OCI-LY1 (cell line): ENCODE data around the gene USH2A.

Experiments
- H2AFZ ChIP-seq: fragments of 200-600 bp; sonication (generic), shearing (Covaris generic); 2 replicates; pipeline ENCODE4 v1.6.0; 2014; ENCODE audit warnings: antibody characterized with exemption, mild to moderate bottlenecking, low read length
- H3F3A ChIP-seq: fragments of 200-600 bp; sonication (generic), shearing (Covaris generic); 2 replicates; pipeline ENCODE4 v1.6.0; 2014; ENCODE audit warnings: mild to moderate bottlenecking, antibody characterized with exemption, low read length, moderate library complexity; ENCODE audit not compliant: insufficient read depth
- H3K27ac ChIP-seq: fragments of 200-600 bp; sonication (generic); 2 replicates; pipeline ENCODE4 v1.5.1; 2014; ENCODE audit warnings: low read length, mixed run types, mild to moderate bottlenecking, low read depth; ENCODE audit not compliant: poor library complexity, severe bottlenecking
- H3K27me3 ChIP-seq: fragments of 200-600 bp; sonication (generic); 2 replicates; pipeline ENCODE4 v1.6.0; 2014; ENCODE audit warnings: antibody characterized with exemption, mild to moderate bottlenecking, low read length, moderate library complexity; ENCODE audit not compliant: insufficient read depth
- H3K36me3 ChIP-seq: fragments of 200-600 bp; sonication (generic); 2 replicates; pipeline ENCODE4 v1.6.1; 2014; ENCODE audit warnings: mild to moderate bottlenecking, antibody characterized with exemption, low read length, moderate library complexity, mixed read lengths; ENCODE audit not compliant: insufficient read depth
- H3K4me1 ChIP-seq: fragments of 200-600 bp; sonication (generic); 2 replicates; pipeline ENCODE4 v1.5.1; 2014; ENCODE audit warnings: mild to moderate bottlenecking, low read length, moderate library complexity; ENCODE audit not compliant: insufficient read depth, severe bottlenecking
- H3K4me2 ChIP-seq: fragments of 200-600 bp; sonication (generic), shearing (Covaris generic); 2 replicates; pipeline ENCODE4 v1.6.1; 2014; ENCODE audit warnings: low read length
- H3K4me3 ChIP-seq: fragments of 200-600 bp; sonication (generic); 2 replicates; pipeline ENCODE4 v1.5.1; 2014; ENCODE audit warnings: low read length, low read depth, mild to moderate bottlenecking, mixed read lengths; ENCODE audit not compliant: poor library complexity, severe bottlenecking
- H3K79me2 ChIP-seq: fragments of 200-600 bp; shearing (Covaris generic); 2 replicates; pipeline ENCODE4 v1.6.1; 2016; ENCODE audit warnings: mixed run types, low read length, mixed read lengths; ENCODE audit not compliant: insufficient read depth
- H3K9ac ChIP-seq: fragments of 200-600 bp; sonication (generic), shearing (Covaris generic); 2 replicates; pipeline ENCODE4 v1.6.1; 2014; ENCODE audit warnings: mild to moderate bottlenecking, low read length, mixed read lengths
- H3K9me2 ChIP-seq: fragments of 200-600 bp; sonication (generic), shearing (Covaris generic); 2 replicates; pipeline ENCODE4 v1.6.1; 2014; ENCODE audit warnings: low read depth, mild to moderate bottlenecking, low read length, mixed read lengths
- H3K9me3 ChIP-seq: fragments of 200-600 bp; shearing (Covaris generic); 2 replicates; pipeline ENCODE4 v1.6.1; 2014; ENCODE audit warnings: low read length, mixed read lengths
- H4K20me1 ChIP-seq: fragments of 200-600 bp; sonication (generic), shearing (Covaris generic); 2 replicates; pipeline ENCODE4 v1.6.0; 2016; ENCODE audit warnings: mild to moderate bottlenecking, low read length; ENCODE audit not compliant: insufficient read depth
- EZH2 ChIP-seq: fragments of 200-600 bp; sonication (generic), shearing (Covaris generic); IDR thresholded peaks from 2 replicates; pipeline ENCODE4 v1.8.0; 2017; ENCODE audit warnings: borderline replicate concordance, mixed run types, mild to moderate bottlenecking, antibody characterized with exemption, low read length, moderate library complexity, mixed read lengths
- TF ChIP-seq, protein P1 (sequence below): fragments of 200-600 bp; sonication (generic), shearing (Covaris generic); IDR thresholded peaks from 2 replicates; pipeline ENCODE4 v1.5.1; 2017; ENCODE audit warnings: mild to moderate bottlenecking, antibody characterized with exemption, low read length, moderate library complexity, mixed read lengths

USH2A gene

DNA sequence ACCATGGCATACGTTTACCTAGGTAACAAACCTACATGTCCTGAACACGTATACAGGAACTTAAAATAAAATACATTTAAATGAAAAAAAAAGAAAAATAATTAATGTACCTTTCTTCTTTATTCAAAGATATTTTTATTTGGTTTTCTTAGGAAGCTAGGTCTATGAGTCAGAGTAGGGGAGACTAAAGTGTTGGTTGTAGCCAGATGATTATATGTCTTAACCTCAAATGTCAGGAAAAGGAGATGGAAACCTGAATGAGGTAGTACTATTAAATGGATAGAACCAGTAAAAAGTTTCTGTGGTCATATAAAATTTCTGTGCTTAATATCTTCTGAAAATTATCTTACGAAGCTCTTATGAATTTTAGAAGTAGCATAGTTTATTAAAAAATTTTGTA, 580.3 kb downstream of the USH2A start:
- Histone ChIP-seq H4K20me1 (no peaks in the 10 kb centered on the region), H3K9me2 (no peaks in the 10 kb centered on the region), H3K4me2 (no peak overlapping the region), H2AFZ (no peak overlapping the region), H3F3A (no peaks in the 10 kb centered on the region), H3K9me3 (no peaks in the 10 kb centered on the region), H3K36me3 (no peaks in the 10 kb centered on the region), H3K27me3 (no peaks in the 10 kb centered on the region), H3K79me2 (no peaks in the 10 kb centered on the region), H3K9ac (no peak overlapping the region), H3K27ac (no peak overlapping the region), H3K4me3 (no peak overlapping the region), H3K4me1 (no peaks in the 10 kb centered on the region)
- no peak for TF ChIP-seq EZH2
- TF ChIP-seq, protein P1, sequence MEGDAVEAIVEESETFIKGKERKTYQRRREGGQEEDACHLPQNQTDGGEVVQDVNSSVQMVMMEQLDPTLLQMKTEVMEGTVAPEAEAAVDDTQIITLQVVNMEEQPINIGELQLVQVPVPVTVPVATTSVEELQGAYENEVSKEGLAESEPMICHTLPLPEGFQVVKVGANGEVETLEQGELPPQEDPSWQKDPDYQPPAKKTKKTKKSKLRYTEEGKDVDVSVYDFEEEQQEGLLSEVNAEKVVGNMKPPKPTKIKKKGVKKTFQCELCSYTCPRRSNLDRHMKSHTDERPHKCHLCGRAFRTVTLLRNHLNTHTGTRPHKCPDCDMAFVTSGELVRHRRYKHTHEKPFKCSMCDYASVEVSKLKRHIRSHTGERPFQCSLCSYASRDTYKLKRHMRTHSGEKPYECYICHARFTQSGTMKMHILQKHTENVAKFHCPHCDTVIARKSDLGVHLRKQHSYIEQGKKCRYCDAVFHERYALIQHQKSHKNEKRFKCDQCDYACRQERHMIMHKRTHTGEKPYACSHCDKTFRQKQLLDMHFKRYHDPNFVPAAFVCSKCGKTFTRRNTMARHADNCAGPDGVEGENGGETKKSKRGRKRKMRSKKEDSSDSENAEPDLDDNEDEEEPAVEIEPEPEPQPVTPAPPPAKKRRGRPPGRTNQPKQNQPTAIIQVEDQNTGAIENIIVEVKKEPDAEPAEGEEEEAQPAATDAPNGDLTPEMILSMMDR, result no peak

DNA sequence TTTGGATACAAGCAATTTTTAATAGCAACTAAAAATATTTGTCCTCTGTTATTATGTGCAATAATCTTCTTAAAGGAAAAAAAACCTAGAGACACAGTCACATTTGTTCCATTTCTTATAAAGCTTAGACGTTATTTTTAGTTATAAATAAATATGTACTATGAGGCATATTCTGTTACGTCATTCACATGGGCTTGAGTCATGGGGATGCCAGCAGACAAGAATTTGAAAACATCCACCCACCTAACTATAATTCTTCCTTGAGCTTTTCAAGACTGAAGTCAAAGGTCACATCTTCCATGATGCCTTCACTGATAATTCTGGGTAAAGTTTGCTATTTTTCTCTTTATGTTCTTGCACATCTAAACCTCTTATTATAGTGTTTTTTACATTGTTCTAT, 587.3 kb downstream of the USH2A start:
- Histone ChIP-seq H3K4me3 (no peak overlapping the region), H2AFZ (no peak overlapping the region), H3K27me3 (no peaks in the 10 kb centered on the region), H3K9me3 (no peaks in the 10 kb centered on the region), H4K20me1 (no peaks in the 10 kb centered on the region), H3K9me2 (no peaks in the 10 kb centered on the region), H3K4me1 (no peaks in the 10 kb centered on the region), H3K79me2 (no peaks in the 10 kb centered on the region), H3K9ac (no peak overlapping the region), H3K27ac (no peak overlapping the region), H3K4me2 (no peak overlapping the region), H3K36me3 (no peaks in the 10 kb centered on the region), H3F3A (no peaks in the 10 kb centered on the region)
- TF ChIP-seq, protein P1, result no peak
- TF ChIP-seq EZH2, result no peak

DNA sequence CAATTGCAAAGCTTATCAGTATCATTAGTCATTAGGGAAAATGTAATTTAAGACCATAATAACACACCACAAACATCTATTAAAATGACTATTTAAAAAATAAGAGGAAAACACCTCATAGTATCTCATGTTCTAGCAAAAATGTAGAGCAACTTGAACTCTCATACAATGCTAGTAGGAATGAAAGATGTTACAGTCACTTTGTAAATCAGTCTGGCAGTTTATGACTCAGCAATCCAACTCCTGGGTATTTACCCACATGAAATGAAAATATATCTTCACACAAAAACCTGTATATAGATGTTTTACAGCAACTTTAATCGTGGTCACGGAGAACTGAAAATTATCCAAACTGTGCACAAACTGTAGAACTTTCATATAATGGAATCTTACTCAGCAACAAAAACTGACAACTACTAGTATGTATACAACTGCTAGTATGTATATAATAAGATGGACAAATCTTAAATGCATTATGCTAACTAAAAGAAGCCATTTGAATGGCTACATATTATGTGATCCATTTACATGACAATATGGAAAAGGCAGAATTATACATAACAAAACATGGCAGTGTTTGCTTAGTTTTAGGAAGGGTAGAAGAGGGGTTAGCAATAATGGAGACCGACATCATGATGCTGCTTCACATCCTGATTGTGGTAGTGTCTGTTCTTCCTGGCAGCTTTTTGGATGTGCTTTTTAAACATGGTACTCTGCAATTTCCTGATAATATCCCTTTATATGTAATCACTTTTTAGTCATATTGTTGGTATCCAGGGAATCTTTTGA, 589.1 kb downstream of the USH2A start:
- H3K9me3 ChIP-seq, result no peaks in the 10 kb centered on the region
- no peak overlapping the region for H3K4me3 ChIP-seq
- H3K27me3 ChIP-seq, result no peaks in the 10 kb centered on the region
- H3K9me2 ChIP-seq, result no peaks in the 10 kb centered on the region
- no peaks in the 10 kb centered on the region for H4K20me1 ChIP-seq
- no peaks in the 10 kb centered on the region for H3K79me2 ChIP-seq
- no peak overlapping the region for H2AFZ ChIP-seq
- no peaks in the 10 kb centered on the region for H3F3A ChIP-seq
- no peaks in the 10 kb centered on the region for H3K4me1 ChIP-seq
- no peak overlapping the region for H3K27ac ChIP-seq
- H3K9ac ChIP-seq, result no peak overlapping the region
- TF ChIP-seq, protein P1, result no peak
- no peak for TF ChIP-seq EZH2
- no peaks in the 10 kb centered on the region for H3K36me3 ChIP-seq
- H3K4me2 ChIP-seq, result no peak overlapping the region
